ENCODE data around the gene RC3H2. TPM values are rescaled to one million over a fixed set of nuclear protein-coding genes. Genes with fewer than 3 reads are reported as not detected.

RC3H2 gene
- total RNA-seq, 1 donor from 2014 or later = 66.8 TPM

- Mint-ChIP-seq H3K4me1 (ENCODE audit: unreplicated experiment) (peaks cover 4% of the 10 kb centered on the region), H3K27me3 (ENCODE audit: unreplicated experiment) (peaks cover 16% of the 10 kb centered on the region), H3K36me3 (ENCODE audit: low read depth, unreplicated experiment) (no peaks in the 10 kb centered on the region), H3K27ac (ENCODE audit: unreplicated experiment) (no peak overlapping the region), H3K4me3 (ENCODE audit: unreplicated experiment) (no peak overlapping the region), H3K9me3 (ENCODE audit: unreplicated experiment) (no peaks in the 10 kb centered on the region)
- no peak for DNase-seq (ENCODE audit: low spot score)
- TF ChIP-seq CTCF (IDR thresholded peaks at IDR 0.05; ENCODE audit: unreplicated experiment) = no peak
Measured at GRCh38 chr9:122797316-122798063, 107.7 kb downstream of the RC3H2 start.

Other genes with a start within 250 kb of the RC3H2 start
- gene OR1B1, start 247.7 kb downstream of the RC3H2 start, total RNA-seq (ENCODE audit: unreplicated experiment) = not detected
- not detected for gene OR1L1, start 243.6 kb downstream of the RC3H2 start, total RNA-seq (ENCODE audit: unreplicated experiment)
- gene OR1L3, start 230.2 kb downstream of the RC3H2 start, total RNA-seq (ENCODE audit: unreplicated experiment) = not detected
- not detected for gene OR1L4, start 181.4 kb downstream of the RC3H2 start, total RNA-seq (ENCODE audit: unreplicated experiment)
- not detected for gene OR1L6, start 163.1 kb downstream of the RC3H2 start, total RNA-seq (ENCODE audit: unreplicated experiment)
- gene OR5C1, start 116.4 kb downstream of the RC3H2 start, total RNA-seq (ENCODE audit: unreplicated experiment) = not detected
- not detected for gene OR1K1, start 105.2 kb downstream of the RC3H2 start, total RNA-seq (ENCODE audit: unreplicated experiment)
- 28.4 TPM for gene PDCL, start 76.8 kb downstream of the RC3H2 start, total RNA-seq (ENCODE audit: unreplicated experiment)
- 7.4 TPM for gene ZBTB6, start 8.0 kb upstream of the RC3H2 start, total RNA-seq (ENCODE audit: unreplicated experiment)
- gene ZBTB26, start 26.2 kb upstream of the RC3H2 start, total RNA-seq (ENCODE audit: unreplicated experiment) = 9.8 TPM
- 58.2 TPM for gene RABGAP1, start 35.7 kb upstream of the RC3H2 start, total RNA-seq (ENCODE audit: unreplicated experiment)
- 1.8 TPM for gene GPR21, start 128.3 kb upstream of the RC3H2 start, total RNA-seq (ENCODE audit: unreplicated experiment)